Transverse colon (tissue), 4 donors: Measurements from ENCODE around the gene GPC2. TPM values are rescaled to one million over a fixed set of nuclear protein-coding genes. Genes with fewer than 3 reads are reported as not detected.

Experiments
- DNase-seq: peaks from one replicate; pipeline ENCODE4 v3.0.0-alpha.2; 2019
- H3K27ac ChIP-seq, 4 donors: fragments of 200-600 bp; sonication (generic); 2 replicates each; pipeline ENCODE4 v1.5.1; 2016 to 2018; ENCODE audit warnings: inconsistent platforms in 4 of 4
- H3K27me3 ChIP-seq: fragments of 200-600 bp; sonication (generic); 2 replicates; pipeline ENCODE4 v1.5.1; 2017; ENCODE audit warnings: inconsistent platforms
- H3K36me3 ChIP-seq, 4 donors: fragments of 200-600 bp; sonication (generic); 2 replicates each; pipeline ENCODE4 v1.5.1; 2017 to 2019; ENCODE audit warnings: inconsistent platforms in 4 of 4
- H3K4me1 ChIP-seq, 4 donors: fragments of 200-600 bp; sonication (generic); 2 replicates each; pipeline ENCODE4 v1.5.1; 2017 to 2020; ENCODE audit warnings: inconsistent platforms in 4 of 4
- H3K4me3 ChIP-seq, 4 donors: fragments of 200-600 bp; sonication (generic); 1 replicate in 1 of 4; 2 replicates in 3 of 4; pipeline versions ENCODE4 v1.5.1 to v1.6.1; 2017 to 2019; ENCODE audit warnings: inconsistent platforms in 4 of 4
- H3K9me3 ChIP-seq, 2 donors: fragments of 200-600 bp; sonication (generic); 2 replicates each; pipeline ENCODE4 v1.5.1; 2017 to 2019; ENCODE audit warnings: inconsistent platforms in 2 of 2
- EP300 ChIP-seq: sonication (generic); formaldehyde crosslinking; IDR thresholded peaks from one replicate; pipeline ENCODE4 v1.6.1; 2017; ENCODE audit warnings: antibody characterized with exemption, low read depth
- POLR2A ChIP-seq: fragments of 450-650 bp; IDR thresholded peaks from one replicate; pipeline ENCODE4 v1.6.1; 2016; ENCODE audit warnings: antibody characterized with exemption, mild to moderate bottlenecking, moderate library complexity
- POLR2AphosphoS5 ChIP-seq, 3 donors: sonication (generic); formaldehyde crosslinking; IDR thresholded peaks; one replicate each; pipeline ENCODE4 v1.6.1; 2016; ENCODE audit warnings: antibody characterized with exemption in 3 of 3
- WGBS, 2 donors: methylation state at CpG; one replicate each; pipeline ENCODE4 v1.1.5; 2018; ENCODE audit warnings: low coverage in 1 of 2; 5-methylcytosine and 5-hydroxymethylcytosine counted together
- in situ Hi-C, 4 donors: fragments of 200-750 bp; cut with MboI; loops; one replicate each; pipeline versions ENCODE4 v1.15.0 to v1.15.1; 2017; ENCODE audit warnings: low sequenced_read_pairs in 3 of 4, low pct_ligation_motif_present in 1 of 4, low pct_unique_long_range_greater_than_20kb in 1 of 4
- intact Hi-C: fragments of 100-400 bp; cut with DNase I; formaldehyde crosslinking; loops from one replicate; pipeline ENCODE4 v1.15.1; 2023; ENCODE audit warnings: low total_unique reads
- total RNA-seq, 4 donors: library from RNA; depleted of rRNA; stranded (reverse); fragments of >200 nt; gene quantifications; one replicate each; pipeline ENCODE4 v1.1.0, GENCODE V29; 2016
- TF ChIP-seq, protein P1 (sequence below), 5 experiments: fragments of 200-600 bp in 3 of 5; fragments of 450-650 bp in 2 of 5; sonication (generic) in 3 of 5; IDR thresholded peaks; 1 replicate in 2 of 5; 2 replicates in 3 of 5; pipeline ENCODE4 v1.5.1; 2016 to 2017; ENCODE audit warnings: antibody characterized with exemption in 5 of 5, inconsistent platforms in 3 of 5, mild to moderate bottlenecking in 2 of 5, moderate library complexity in 1 of 5

The GPC2 gene
- total RNA-seq, 4 donors from 2014 or later, result 3.5 to 17.2 (median 12.5) TPM; not detected in 1

DNA sequence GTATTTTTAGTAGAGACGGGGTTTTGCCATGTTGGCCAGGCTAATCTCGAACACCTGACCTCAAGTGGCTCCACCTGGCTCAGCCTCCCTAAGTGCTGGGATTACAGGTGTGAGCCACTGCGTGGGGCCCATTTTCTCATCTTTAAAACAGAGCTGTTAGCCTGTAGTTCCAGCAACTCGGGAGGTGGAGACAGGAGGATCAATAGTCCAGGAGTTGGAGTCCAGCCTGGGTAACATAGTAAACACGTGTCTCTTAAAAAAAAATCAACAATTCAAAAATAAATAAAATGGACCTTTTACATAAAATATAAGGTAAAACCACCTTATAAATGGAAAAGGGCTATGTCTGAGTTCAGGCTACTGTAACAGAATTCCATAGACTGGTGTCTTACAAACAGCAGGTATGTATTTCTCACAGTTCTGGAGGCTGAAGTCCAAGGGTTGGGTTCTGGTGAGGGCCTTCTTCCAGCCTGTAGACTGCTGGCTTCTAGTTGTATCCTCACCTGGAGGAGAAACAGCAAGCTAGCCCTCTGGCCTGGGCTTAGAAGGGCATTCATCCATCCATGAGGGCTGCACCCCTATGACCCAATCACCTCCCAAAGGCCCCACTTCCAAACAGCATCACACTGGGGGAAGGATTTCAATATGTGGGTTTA, 35.6 kb upstream of the GPC2 start:
- H3K4me3 ChIP-seq, result no peak overlapping the region
- TF ChIP-seq POLR2A, result no peak
- no peak for TF ChIP-seq POLR2AphosphoS5 (IDR thresholded peaks at IDR 0.05)
- TF ChIP-seq, protein P1, sequence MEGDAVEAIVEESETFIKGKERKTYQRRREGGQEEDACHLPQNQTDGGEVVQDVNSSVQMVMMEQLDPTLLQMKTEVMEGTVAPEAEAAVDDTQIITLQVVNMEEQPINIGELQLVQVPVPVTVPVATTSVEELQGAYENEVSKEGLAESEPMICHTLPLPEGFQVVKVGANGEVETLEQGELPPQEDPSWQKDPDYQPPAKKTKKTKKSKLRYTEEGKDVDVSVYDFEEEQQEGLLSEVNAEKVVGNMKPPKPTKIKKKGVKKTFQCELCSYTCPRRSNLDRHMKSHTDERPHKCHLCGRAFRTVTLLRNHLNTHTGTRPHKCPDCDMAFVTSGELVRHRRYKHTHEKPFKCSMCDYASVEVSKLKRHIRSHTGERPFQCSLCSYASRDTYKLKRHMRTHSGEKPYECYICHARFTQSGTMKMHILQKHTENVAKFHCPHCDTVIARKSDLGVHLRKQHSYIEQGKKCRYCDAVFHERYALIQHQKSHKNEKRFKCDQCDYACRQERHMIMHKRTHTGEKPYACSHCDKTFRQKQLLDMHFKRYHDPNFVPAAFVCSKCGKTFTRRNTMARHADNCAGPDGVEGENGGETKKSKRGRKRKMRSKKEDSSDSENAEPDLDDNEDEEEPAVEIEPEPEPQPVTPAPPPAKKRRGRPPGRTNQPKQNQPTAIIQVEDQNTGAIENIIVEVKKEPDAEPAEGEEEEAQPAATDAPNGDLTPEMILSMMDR (IDR thresholded peaks at IDR 0.05), result no peak
- no peak for TF ChIP-seq EP300

DNA sequence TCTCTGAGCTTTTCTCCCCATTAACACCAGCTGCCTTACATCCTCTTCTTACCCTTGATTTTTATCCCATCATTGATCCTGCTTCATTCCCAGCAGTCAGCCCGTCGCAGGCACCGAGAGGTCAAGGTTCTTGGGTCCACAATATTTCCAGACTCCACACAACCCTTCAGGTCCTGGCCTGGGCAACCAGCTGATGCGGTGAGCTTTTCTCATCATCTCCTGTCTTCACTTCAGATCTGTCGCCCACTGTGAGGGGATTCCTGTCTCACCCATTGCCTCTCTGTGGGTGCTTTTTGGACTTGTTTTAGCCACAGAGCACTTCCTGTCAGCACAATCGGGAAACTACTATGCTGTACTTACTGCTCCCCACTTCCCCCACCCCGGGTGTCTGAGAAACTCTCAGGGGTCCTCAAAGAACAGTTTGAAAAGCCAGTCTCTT, 34.2 kb upstream of the GPC2 start:
- TF ChIP-seq POLR2A, result no peak
- TF ChIP-seq EP300, result no peak
- TF ChIP-seq, protein P1 (IDR thresholded peaks at IDR 0.05), result no peak
- TF ChIP-seq POLR2AphosphoS5 (IDR thresholded peaks at IDR 0.05), result no peak

More for the DNA sequence above, 35.6 kb upstream of the GPC2 start:
- Histone ChIP-seq H3K9me3 (no peaks in the 10 kb centered on the region), H3K4me1 (peaks cover 0 to 51% (median 4%) of the 10 kb centered on the region in 4 donors), H3K27ac (peak overlapping the region in 2 of 4 donors; percentile 54 to 66), H3K27me3 (no peaks in the 10 kb centered on the region), H3K36me3 (no peaks in the 10 kb centered on the region)
- intact Hi-C loops (loop anchor here (5.0 kb wide), 1 partner anchor 75 kb away; no protein-coding TSS in a partner anchor), in situ Hi-C loops (no loop called here)
- DNase-seq, result no peak
- WGBS, 2 donors, result 81% methylated on average over 5 of the region's 5 CpGs; no CpG with 5 or more reads in 1 of the 2 donors

DNA sequence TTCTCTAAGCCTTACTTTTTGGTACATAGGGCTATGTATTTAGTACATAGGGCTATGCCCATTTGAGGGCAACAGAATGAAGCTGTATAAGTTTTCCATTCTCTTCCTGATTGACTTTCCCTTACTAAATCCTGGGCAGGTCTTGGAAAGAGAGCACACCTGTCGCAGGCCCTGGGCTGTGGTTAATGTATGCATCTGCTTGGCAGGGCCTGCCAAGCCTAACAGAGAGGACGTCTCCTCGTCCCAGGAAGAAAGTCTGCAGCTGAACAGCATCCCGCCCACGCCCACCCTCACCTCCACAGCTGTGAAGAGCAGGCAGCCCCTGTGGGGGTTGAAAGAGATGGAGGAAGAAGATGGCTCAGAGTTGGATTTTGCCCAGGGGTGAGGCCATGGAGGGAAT, 33.6 kb upstream of the GPC2 start:
- Histone ChIP-seq H3K27ac (peak overlapping the region in 3 of 4 donors; percentile 17 to 53 (median 50)), H3K9me3 (no peaks in the 10 kb centered on the region), H3K4me3 (no peak overlapping the region), H3K27me3 (no peaks in the 10 kb centered on the region), H3K36me3 (no peaks in the 10 kb centered on the region), H3K4me1 (peaks cover 0 to 43% (median 4%) of the 10 kb centered on the region in 4 donors)
- in situ Hi-C loops (no loop called here), intact Hi-C loops (loop anchor here (5.0 kb wide), 1 partner anchor 74 kb away; no protein-coding TSS in a partner anchor)
- DNase-seq, result no peak
- 39% methylated on average over 5 of the region's 5 CpGs; no CpG with 5 or more reads in 1 of the 2 donors for WGBS, 2 donors
- TF ChIP-seq POLR2AphosphoS5 (IDR thresholded peaks at IDR 0.05) (no peak), POLR2A (no peak), EP300 (no peak)
- TF ChIP-seq, protein P1 (IDR thresholded peaks at IDR 0.05), result no peak

More for the DNA sequence above, 34.2 kb upstream of the GPC2 start:
- H3K27ac ChIP-seq, result no peak overlapping the region
- WGBS, 2 donors, result 74 to 80% methylated on average over 4 to 7 of the region's 7 CpGs
- peaks cover 0 to 45% (median 4%) of the 10 kb centered on the region in 4 donors for H3K4me1 ChIP-seq
- in situ Hi-C loops (no loop called here), intact Hi-C loops (loop anchor here (5.0 kb wide), 1 partner anchor 74 kb away; no protein-coding TSS in a partner anchor)
- H3K4me3 ChIP-seq, result no peak overlapping the region
- H3K9me3 ChIP-seq, result no peaks in the 10 kb centered on the region
- DNase-seq, result no peak
- no peaks in the 10 kb centered on the region for H3K27me3 ChIP-seq
- H3K36me3 ChIP-seq, result no peaks in the 10 kb centered on the region

DNA sequence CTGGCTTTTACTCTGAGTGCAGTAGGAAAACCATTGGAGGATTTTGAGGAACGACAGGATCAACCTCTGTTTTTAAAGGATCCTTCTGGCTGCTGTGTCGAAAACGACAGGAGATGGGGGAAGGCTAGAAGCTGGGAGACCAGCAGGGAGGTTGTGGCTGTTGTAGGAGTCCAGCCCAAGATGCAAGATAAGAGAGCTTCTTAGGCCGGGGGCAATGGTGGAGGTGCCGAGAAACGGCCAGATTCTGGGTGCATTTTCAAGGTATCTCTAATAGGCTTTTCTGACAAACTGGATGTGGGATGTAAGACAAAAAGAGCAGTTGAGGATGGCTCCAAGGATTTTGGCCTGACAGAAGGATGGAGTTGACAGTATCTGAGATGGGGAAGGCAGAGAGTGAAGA, 32.3 kb upstream of the GPC2 start:
- intact Hi-C loops, result no loop called here
- 79 to 80% methylated on average over 3 to 6 of the region's 6 CpGs for WGBS, 2 donors

More for the DNA sequence above, 32.3 kb upstream of the GPC2 start:
- Histone ChIP-seq H3K4me1 (peaks cover 0 to 37% (median 4%) of the 10 kb centered on the region in 4 donors), H3K27me3 (no peaks in the 10 kb centered on the region), H3K36me3 (no peaks in the 10 kb centered on the region), H3K9me3 (no peaks in the 10 kb centered on the region), H3K27ac (peak overlapping the region in 1 of 4 donors; percentile 17), H3K4me3 (no peak overlapping the region)
- TF ChIP-seq POLR2A (no peak), EP300 (no peak), POLR2AphosphoS5 (IDR thresholded peaks at IDR 0.05) (no peak)
- TF ChIP-seq, protein P1 (IDR thresholded peaks at IDR 0.05), result no peak
- in situ Hi-C loops, result loop anchor here in 1 of 4 donors (5.0 kb wide), 1 partner anchor 87 kb away; no protein-coding TSS in a partner anchor
- DNase-seq, result no peak
